ENCODE data around the gene TSN. TPM values are rescaled to one million over a fixed set of nuclear protein-coding genes. Genes with fewer than 3 reads are reported as not detected.

Gene TSN
- total RNA-seq, 4 donors from 2014 or later = 35.4 to 47.1 (median 37.0) TPM

DNA sequence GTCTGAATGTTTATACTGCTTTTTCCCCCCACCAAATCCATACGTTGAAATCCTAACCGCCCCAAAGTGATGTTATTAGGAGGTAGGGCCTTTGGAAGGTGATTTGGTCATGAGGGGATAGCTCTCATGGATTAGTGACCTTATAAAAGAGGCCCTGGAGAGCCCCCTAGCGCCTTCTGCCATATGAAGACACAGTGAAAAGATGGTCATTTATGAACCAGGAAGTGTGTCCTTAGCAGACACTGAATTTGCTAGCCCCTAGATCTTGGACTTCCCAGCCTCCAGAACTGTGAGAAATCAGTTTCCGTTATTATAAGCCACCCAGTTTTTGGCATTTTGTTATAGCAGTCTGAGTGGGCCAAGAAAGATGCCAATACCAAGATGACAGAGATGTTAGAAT is 7.2 kb upstream of the TSN start:
- TF ChIP-seq, protein P1, sequence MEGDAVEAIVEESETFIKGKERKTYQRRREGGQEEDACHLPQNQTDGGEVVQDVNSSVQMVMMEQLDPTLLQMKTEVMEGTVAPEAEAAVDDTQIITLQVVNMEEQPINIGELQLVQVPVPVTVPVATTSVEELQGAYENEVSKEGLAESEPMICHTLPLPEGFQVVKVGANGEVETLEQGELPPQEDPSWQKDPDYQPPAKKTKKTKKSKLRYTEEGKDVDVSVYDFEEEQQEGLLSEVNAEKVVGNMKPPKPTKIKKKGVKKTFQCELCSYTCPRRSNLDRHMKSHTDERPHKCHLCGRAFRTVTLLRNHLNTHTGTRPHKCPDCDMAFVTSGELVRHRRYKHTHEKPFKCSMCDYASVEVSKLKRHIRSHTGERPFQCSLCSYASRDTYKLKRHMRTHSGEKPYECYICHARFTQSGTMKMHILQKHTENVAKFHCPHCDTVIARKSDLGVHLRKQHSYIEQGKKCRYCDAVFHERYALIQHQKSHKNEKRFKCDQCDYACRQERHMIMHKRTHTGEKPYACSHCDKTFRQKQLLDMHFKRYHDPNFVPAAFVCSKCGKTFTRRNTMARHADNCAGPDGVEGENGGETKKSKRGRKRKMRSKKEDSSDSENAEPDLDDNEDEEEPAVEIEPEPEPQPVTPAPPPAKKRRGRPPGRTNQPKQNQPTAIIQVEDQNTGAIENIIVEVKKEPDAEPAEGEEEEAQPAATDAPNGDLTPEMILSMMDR (IDR thresholded peaks at IDR 0.05; ENCODE audit: low read depth) = no peak

DNA sequence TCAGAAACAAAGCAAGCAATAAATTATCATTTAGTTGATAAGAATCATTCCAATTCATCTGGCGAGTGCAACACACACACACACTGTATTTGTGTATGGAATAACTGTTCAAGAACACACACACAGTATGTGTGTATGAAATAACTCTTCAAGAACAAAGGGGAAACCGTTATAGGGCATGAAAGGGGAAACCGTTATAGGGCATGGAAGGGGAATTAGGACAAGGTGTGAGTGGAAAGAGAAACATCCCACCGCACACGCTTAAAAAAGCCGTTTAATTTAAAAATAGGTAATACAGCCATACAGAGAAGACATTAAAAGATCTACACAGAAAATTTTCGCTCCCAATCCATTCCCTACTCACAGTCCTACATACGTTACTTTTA is 607 bp upstream of the TSN start:
- TF ChIP-seq, protein P1 (IDR thresholded peaks at IDR 0.05; ENCODE audit: low read depth) = no peak

DNA sequence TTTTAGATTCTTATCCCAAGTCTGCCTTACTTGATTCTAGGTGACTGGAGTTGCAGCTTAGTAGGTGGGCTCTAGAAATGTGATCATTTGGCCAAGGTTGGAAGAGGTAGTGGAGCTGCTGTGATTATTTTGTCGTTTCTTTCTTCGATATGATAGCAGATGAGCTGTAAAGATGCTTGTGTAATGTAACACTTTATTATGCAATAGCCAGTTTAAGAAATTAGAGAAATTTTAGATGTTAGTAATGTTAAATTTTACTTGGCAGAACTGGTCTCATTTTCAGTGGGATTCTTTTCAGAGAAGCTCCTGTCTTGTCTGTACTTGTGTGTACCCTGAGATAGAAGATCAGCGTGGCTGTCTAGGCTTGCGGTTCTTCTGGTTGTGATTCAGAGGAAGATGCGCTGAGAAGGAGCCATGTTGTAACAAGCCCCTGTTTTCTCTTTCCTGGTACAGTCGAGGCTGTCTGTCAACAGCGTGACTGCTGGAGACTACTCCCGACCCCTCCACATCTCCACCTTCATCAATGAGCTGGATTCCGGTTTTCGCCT is 9.3 kb downstream of the TSN start:
- TF ChIP-seq, protein P1 (IDR thresholded peaks at IDR 0.05; ENCODE audit: low read depth) = no peak

GRCh38 chr2:121766624-121767023 is 11.2 kb downstream of the TSN start:
- TF ChIP-seq, protein P1 (IDR thresholded peaks at IDR 0.05; ENCODE audit: low read depth) = no peak

DNA sequence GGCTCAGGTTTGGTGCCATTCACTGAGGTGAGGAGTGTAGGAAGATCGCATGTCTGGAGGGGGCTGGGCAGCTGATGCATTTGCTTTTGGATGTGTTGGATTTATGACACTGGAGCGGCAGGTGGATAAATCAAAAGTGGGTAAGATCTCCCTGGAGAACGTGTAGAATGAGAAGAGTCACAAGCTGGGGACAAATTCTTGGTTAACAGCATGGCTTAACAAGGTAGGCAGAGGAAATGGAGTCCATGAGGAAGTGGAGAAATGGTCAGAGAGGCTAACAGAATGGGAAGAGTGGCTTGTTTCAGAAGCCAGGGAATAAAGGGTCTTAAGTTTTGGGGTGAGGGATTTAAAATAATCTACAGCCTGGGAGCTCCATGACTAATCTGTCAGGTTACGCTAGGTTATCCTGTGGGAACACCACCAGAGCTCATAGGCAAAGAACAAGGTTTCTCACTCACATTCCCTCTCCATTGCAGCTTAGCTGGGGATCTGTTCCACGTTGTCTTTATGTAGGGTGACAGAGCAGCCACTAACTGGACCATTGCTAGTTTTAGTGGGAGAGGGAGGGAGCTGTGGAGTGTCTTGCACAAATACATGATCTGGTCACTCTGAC is 12.8 kb downstream of the TSN start:
- TF ChIP-seq, protein P1 (IDR thresholded peaks at IDR 0.05; ENCODE audit: low read depth) = no peak

- TF ChIP-seq, protein P1 (IDR thresholded peaks at IDR 0.05; ENCODE audit: low read depth) = no peak
These were observed 16.7 kb downstream of the TSN start for GRCh38 chr2:121771976-121772742.

DNA sequence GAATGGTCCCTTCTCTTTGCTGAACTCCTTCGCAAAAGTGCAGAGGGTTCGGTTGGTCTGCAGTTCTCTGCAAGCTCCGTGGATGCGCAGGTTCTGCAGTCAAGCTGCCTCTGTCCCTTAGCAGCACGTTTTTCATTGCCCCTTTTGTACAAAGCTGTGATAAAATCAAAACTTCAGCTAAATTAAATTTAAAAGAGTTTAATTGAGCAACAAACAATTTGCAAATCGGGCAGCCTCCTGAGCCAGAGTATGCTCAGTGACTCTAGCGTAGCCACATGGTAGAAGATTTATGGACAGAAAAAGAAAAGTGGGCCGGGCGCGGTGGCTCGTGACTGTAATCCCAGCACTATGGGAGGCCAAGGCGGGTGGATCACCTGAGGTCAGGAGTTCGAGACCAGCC is 18.8 kb downstream of the TSN start:
- TF ChIP-seq, protein P1 (IDR thresholded peaks at IDR 0.05; ENCODE audit: low read depth) = no peak

Data from subcutaneous adipose tissue (tissue), 4 donors.